ENCODE data around the gene ERICH6.

- no peak for TF ChIP-seq CTCF (conservative IDR thresholded peaks at IDR 0.05; ENCODE audit: low read depth, low read length)
- no peak for TF ChIP-seq EZH2phosphoT487 (IDR thresholded peaks at IDR 0.05; ENCODE audit: borderline replicate concordance, low read length)
Measured at GRCh38 chr3:150744919-150745211, 41.1 kb upstream of the ERICH6 start.

Data from PC-3 (cell line).